IPS-18a (cell line): Measurements from ENCODE around the gene DENND1C.
A peak's percentile ranks its signal among the peaks of the same experiment; 100 is the strongest.

ENCODE experiments used
- H3K27ac ChIP-seq: one replicate; pipeline ENCODE4 v1.5.1; 2013; ENCODE audit warnings: low read length
- H3K27me3 ChIP-seq: one replicate; pipeline ENCODE4 v1.6.1; 2013; ENCODE audit warnings: mild to moderate bottlenecking, low read length; ENCODE audit not compliant: control insufficient read depth, insufficient read depth
- H3K36me3 ChIP-seq: one replicate; pipeline ENCODE4 v1.6.1; 2013; ENCODE audit warnings: low read depth, low read length; ENCODE audit not compliant: control insufficient read depth
- H3K4me1 ChIP-seq: one replicate; pipeline ENCODE4 v1.6.1; 2013; ENCODE audit warnings: low read depth, low read length; ENCODE audit not compliant: control insufficient read depth
- H3K4me3 ChIP-seq: one replicate; pipeline ENCODE4 v1.5.1; 2013; ENCODE audit warnings: low read length
- H3K9ac ChIP-seq: one replicate; pipeline ENCODE4 v1.6.1; 2013; ENCODE audit warnings: mild to moderate bottlenecking, low read length, moderate library complexity
- H3K9me3 ChIP-seq: one replicate; pipeline ENCODE4 v1.6.1; 2013; ENCODE audit warnings: low read depth, low read length; ENCODE audit not compliant: control insufficient read depth

DENND1C gene

DNA sequence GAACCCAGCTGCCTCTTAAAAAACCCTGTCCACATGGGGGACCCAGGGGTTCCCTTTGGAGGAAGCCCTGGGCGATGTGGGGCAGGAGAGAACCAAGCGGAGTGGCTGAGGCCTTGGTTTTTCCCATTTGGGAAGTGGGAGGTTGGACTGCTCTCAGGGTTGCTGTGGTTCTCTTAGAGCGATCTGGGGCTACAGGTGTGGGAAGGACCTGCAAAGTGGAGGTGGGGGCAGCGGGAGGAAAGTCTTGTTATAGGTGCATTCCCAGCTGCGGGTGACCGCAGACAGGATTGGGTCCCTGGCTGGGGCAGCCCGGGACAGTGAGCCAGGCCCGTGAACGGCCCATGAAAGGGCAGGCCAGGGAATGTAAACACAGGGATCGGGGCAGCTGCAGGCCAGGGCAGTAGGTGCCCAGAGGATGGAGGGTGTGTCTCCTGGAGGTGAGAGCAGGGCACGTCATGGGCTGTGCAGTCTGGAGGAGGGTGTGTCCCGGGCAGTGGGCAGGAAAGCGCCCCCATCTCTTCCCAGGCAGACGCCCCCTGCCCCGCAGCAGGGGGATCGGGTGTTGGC is 22.8 kb downstream of the DENND1C start:
- H3K9ac ChIP-seq, result no peak overlapping the region
- peaks cover 9% of the 10 kb centered on the region for H3K27me3 ChIP-seq
- no peak overlapping the region for H3K27ac ChIP-seq
- H3K9me3 ChIP-seq, result no peaks in the 10 kb centered on the region
- H3K4me1 ChIP-seq, result no peaks in the 10 kb centered on the region
- peak overlapping the region; percentile 74 for H3K4me3 ChIP-seq
- peaks cover 5% of the 10 kb centered on the region for H3K36me3 ChIP-seq

DNA sequence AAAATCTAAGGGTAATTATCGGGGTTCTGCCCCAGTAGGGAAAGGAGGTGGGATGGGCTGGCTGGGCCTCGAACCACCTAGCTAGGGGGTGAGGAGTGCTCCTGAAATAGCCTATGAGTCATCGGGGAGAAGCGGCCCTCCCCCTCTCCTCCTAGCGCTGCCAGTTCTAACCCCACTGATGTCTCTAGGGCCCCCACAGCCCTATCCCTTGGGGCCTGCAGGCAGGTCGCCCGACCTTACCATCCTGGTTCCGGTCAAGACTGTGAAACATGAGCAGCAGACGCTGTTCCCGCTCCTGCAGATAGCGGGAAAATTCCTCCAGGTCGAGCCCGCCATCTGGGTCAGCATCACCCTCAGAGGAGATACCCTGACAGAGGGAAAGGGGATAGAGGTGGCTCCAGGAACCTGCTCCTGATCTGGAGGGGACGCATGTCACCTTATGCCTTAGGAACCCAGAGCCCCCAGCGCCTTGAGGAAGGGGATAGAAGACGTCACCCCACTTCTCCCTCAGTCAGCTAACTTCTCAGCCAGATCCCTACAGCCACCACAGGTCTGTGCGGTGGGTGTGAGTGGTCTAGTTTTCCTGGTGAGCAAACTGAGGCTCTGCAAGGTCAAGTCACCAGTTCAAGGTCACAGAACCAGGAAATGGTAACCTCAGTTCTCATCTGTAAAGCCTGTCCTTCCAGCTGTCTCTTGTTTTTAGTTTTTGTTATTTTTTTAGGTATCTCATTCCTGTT is 23.5 kb downstream of the DENND1C start:
- Histone ChIP-seq H3K4me3 (no peak overlapping the region), H3K27me3 (peaks cover 7% of the 10 kb centered on the region), H3K4me1 (no peaks in the 10 kb centered on the region), H3K36me3 (peaks cover 6% of the 10 kb centered on the region), H3K9ac (no peak overlapping the region), H3K27ac (no peak overlapping the region), H3K9me3 (no peaks in the 10 kb centered on the region)

DNA sequence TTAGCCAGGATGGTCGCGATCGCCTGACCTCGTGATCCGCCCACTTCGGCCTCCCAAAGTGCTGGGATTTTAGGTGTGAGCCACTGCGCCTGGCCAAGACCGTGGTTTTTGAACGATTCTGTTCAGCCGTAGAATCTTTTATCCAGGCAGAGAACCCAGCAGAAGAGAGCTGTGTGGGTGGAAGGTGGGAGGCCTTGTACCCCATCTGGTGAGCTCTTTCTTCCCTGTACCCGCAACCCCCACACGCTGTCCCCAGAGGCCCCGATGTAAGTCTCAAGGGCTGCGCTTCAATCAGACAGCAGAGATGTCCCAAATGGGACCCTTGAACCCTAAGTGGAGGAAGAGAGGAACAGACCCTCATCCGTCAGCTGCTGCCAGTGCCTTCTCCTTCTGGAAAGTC is 25.7 kb downstream of the DENND1C start:
- no peak overlapping the region for H3K27ac ChIP-seq
- H3K36me3 ChIP-seq, result peaks cover 6% of the 10 kb centered on the region
- no peaks in the 10 kb centered on the region for H3K27me3 ChIP-seq
- H3K9ac ChIP-seq, result no peak overlapping the region
- no peaks in the 10 kb centered on the region for H3K4me1 ChIP-seq
- no peaks in the 10 kb centered on the region for H3K9me3 ChIP-seq
- H3K4me3 ChIP-seq, result no peak overlapping the region

DNA sequence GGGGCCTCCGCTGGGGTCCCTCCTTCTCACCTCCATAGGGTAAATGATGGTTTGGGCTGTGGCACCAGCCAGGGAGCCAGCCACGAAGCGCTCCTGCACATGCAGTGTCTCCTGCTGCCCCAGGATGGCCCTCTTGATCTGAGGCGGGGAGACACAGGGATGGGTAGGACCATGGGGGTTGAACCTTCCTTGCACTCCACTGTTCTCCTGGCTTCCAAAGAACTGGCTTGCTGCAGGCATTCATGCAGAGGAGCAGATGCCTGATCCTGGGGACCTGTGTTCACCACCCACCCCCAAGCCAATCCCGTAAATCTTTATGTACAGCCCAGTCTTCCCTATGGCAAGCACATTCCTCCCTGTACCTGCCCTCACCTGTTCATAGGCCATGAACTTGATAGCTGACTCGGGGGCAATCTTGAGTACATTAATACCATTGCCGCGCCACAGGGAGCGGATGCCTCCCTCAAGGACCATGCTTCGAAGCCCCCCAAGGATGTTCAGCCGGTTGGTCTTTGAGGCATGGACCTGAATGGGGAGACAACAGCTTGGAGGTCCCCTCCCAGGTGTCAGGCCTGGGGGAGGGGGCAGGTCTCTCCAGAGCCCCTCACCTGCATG is 27.5 kb downstream of the DENND1C start:
- H3K36me3 ChIP-seq, result peaks cover 10% of the 10 kb centered on the region
- H3K27ac ChIP-seq, result no peak overlapping the region
- no peak overlapping the region for H3K4me3 ChIP-seq
- no peak overlapping the region for H3K9ac ChIP-seq
- no peaks in the 10 kb centered on the region for H3K9me3 ChIP-seq
- H3K27me3 ChIP-seq, result no peaks in the 10 kb centered on the region
- no peaks in the 10 kb centered on the region for H3K4me1 ChIP-seq

DNA sequence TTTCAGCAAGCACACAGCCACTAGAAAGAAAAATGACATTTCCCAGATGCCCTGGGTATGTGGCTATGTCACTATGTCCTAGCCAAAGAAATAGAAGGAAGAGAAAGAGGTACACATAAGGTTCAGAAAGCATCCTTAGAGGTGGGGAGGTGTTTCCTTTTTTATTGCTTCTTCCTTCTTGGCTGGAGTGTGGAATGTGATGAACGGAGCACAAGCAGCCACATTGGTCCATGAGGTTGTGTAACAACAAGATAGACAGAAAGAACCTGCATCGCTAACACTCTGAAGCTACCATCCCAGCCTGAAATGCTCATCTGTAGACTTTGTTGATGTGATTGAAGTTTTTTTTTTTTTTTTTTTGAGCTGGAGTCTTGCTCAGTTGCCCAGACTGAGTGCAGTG is 28.7 kb downstream of the DENND1C start:
- peaks cover 10% of the 10 kb centered on the region for H3K36me3 ChIP-seq
- no peaks in the 10 kb centered on the region for H3K27me3 ChIP-seq
- H3K9ac ChIP-seq, result no peak overlapping the region
- H3K4me1 ChIP-seq, result no peaks in the 10 kb centered on the region
- H3K27ac ChIP-seq, result no peak overlapping the region
- no peak overlapping the region for H3K4me3 ChIP-seq
- H3K9me3 ChIP-seq, result no peaks in the 10 kb centered on the region

DNA sequence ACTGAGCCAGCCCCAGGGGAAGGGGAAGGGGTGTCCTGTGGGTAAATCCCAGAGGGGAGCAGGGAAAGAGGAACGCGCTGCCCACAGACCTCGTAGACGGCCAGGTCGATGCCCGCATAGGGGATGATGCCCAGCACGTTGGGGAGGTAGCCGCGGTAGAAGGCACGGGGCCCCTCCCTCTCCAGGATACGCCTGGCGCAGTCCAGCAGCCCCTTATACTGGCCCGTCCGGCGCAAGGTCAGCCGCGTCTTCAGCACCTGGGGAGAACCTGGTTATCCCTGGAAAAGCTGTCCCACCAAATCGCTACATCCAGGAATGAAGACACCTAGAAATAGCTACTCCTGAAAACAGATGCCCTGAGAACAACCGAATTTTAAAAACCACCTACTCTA is 29.4 kb downstream of the DENND1C start:
- Histone ChIP-seq H3K27me3 (no peaks in the 10 kb centered on the region), H3K36me3 (peaks cover 10% of the 10 kb centered on the region), H3K27ac (no peak overlapping the region), H3K4me3 (no peak overlapping the region), H3K9me3 (no peaks in the 10 kb centered on the region), H3K9ac (no peak overlapping the region), H3K4me1 (no peaks in the 10 kb centered on the region)

DNA sequence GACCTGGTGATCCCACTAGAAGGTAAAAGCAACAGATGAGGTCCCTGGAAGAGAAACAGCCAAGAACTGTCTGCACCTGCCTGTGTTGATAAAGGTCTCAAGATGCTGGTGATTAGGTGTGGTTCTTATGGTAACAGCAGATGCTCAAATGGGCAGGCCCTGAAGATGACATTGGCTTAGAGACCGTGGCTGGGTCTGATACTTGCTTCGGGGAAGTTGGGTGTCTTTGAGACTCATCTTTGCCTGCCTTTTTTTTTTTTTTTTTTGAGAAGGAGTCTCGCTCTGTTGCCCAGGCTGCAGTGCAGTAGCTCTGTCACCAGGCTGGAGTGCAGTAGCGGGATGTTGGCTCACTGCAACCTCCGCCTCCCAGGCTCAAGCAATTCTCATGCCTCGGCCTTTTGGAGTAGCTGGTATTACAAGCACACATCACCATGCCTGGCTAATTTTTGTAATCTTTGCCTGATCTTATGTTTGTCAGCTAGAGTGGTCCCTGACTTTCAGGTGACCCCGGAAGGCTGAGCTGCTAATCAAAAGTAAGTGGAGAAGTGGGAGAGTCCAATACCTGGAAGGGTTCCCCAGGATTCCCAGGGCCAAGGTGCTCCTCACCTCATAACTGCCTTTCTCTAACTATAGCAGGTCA is 29.9 kb downstream of the DENND1C start:
- no peaks in the 10 kb centered on the region for H3K4me1 ChIP-seq
- no peak overlapping the region for H3K4me3 ChIP-seq
- H3K27ac ChIP-seq, result no peak overlapping the region
- H3K36me3 ChIP-seq, result peaks cover 10% of the 10 kb centered on the region
- no peaks in the 10 kb centered on the region for H3K9me3 ChIP-seq
- no peaks in the 10 kb centered on the region for H3K27me3 ChIP-seq
- no peak overlapping the region for H3K9ac ChIP-seq

DNA sequence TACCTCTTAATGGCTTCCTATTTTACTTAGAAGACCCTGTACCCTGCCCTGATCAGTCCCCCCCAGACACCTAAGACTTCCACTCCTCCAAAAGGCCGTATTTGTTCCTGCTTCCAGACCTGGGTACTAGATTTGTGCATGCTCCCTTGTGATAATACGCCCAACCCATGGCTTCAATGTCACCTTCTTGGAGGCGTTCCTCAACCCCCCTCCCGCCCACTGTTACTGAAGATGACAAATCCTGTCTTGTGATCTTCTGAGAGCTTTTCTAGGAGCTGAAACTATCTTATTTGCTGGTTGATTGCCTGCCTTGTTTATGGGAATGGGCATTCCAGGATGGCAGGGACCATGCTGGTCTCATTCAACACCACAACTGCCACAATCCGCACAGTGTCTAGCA is 31.4 kb downstream of the DENND1C start:
- Histone ChIP-seq H3K27me3 (no peaks in the 10 kb centered on the region), H3K4me1 (no peaks in the 10 kb centered on the region), H3K27ac (no peak overlapping the region), H3K9me3 (no peaks in the 10 kb centered on the region), H3K4me3 (no peak overlapping the region), H3K9ac (no peak overlapping the region), H3K36me3 (peaks cover 10% of the 10 kb centered on the region)

DNA sequence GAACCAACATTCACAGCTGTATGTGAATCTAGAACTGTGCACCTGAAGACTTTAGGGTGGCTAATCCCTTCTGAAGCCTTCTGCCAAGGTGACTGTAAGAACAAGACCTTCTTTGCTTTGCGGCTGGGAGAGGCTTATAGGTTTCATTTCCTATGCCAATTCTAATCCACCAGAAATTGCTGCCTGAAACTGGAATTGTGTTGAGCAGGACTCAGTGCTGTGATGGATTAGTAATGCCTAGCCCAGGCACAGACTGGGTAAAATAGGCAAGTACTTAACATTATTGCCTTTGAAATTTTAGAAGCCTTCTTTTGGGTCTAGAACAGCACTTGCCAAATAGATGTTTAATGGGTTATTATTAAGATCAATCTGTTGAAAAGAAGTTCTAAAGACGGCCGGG is 33.5 kb downstream of the DENND1C start:
- Histone ChIP-seq H3K27me3 (no peaks in the 10 kb centered on the region), H3K4me1 (no peaks in the 10 kb centered on the region), H3K36me3 (peaks cover 4% of the 10 kb centered on the region), H3K9me3 (no peaks in the 10 kb centered on the region), H3K4me3 (no peak overlapping the region), H3K27ac (no peak overlapping the region), H3K9ac (no peak overlapping the region)

DNA sequence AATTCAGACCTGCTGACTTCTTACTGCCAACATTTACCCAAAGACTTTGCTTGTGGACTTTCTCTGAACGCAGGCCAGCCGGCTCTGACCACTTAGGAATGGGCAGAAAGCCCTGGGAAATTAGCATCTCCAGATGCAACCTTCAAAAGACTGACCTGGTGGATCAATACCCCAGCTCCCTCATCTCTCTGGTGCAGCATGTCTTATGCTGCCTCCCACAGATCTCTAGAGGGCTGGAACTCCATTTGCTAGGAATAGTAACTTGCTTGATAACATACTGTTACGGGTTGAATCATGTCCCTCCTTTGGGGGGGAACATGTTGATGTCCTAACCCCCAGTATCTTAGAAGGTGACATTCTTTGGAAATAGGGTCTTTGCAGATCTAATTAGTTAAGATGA is 35.1 kb downstream of the DENND1C start:
- H3K36me3 ChIP-seq, result peaks cover 4% of the 10 kb centered on the region
- H3K27me3 ChIP-seq, result no peaks in the 10 kb centered on the region
- no peaks in the 10 kb centered on the region for H3K9me3 ChIP-seq
- no peak overlapping the region for H3K27ac ChIP-seq
- no peak overlapping the region for H3K9ac ChIP-seq
- H3K4me3 ChIP-seq, result no peak overlapping the region
- H3K4me1 ChIP-seq, result no peaks in the 10 kb centered on the region

DNA sequence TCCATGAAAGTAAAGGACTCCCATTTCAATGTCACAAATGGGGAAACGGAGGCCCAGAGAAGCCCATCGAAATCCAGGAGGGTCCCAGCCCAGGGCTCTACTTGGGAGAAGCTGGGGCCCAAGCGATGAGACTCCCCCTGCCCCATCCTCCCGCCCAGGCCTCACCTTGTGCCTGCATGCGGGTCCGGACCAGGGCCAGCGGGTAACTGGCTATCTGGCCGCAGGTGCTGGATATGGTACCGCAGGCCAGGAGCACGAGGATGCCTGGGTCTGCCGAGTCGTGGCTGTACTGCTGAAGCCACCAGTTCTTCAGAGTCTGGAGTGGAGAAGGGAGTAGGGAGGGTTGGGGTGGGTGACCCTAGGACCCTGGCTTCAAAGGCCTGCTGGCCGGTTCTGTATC is 37.6 kb downstream of the DENND1C start:
- Histone ChIP-seq H3K27me3 (no peaks in the 10 kb centered on the region), H3K4me1 (no peaks in the 10 kb centered on the region), H3K9ac (no peak overlapping the region), H3K9me3 (no peaks in the 10 kb centered on the region), H3K27ac (no peak overlapping the region), H3K36me3 (no peaks in the 10 kb centered on the region), H3K4me3 (no peak overlapping the region)
